SK-N-SH (cell line): ENCODE results near the gene ASAH2B. TPM values are rescaled to one million over a fixed set of nuclear protein-coding genes. Genes with fewer than 3 reads are reported as not detected.

Experiments used
- CTCF ChIA-PET: fragments of 300-600, 350-600 bp; formaldehyde crosslinking; extraction: SDS; loops from one replicate; lab custom pipeline; 2021; lab: Yijun Ruan, JAX
- POLR2A ChIA-PET: fragments of 350-600 bp; sonication (Branson Sonifier 250); formaldehyde crosslinking; extraction: SDS; loops from one replicate; lab custom pipeline; 2020; ENCODE audit warnings: antibody characterized with exemption, inconsistent platforms; lab: Yijun Ruan, JAX
- DNase-seq: peaks from one replicate; pipeline ENCODE4 v3.0.0; 2012
- H2AFZ ChIP-seq: fragments of 200-600 bp; sonication (generic); 2 replicates; pipeline ENCODE4 v1.8.1; 2016; ENCODE audit warnings: antibody characterized with exemption, mild to moderate bottlenecking, low read depth
- H3F3A ChIP-seq: fragments of 200-600 bp; sonication (generic); replicated peaks from 2 replicates; pipeline ENCODE3; 2016; ENCODE audit warnings: antibody characterized with exemption, mild to moderate bottlenecking; ENCODE audit not compliant: insufficient read depth
- H3K27ac ChIP-seq, 2 experiments: fragments of 200-500 bp in 1 of 2; fragments of 200-600 bp in 1 of 2; sonication (Bioruptor generic) in 1 of 2; sonication (generic), shearing (Covaris generic) in 1 of 2; 2 replicates each; pipeline versions ENCODE4 v1.5.1 to v1.6.1; 2014 to 2016; ENCODE audit warnings: low read depth in 2 of 2, inconsistent platforms in 1 of 2, low read length in 1 of 2, mild to moderate bottlenecking in 1 of 2, mixed read lengths in 1 of 2
- H3K27me3 ChIP-seq: fragments of 200-600 bp; sonication (generic), shearing (Covaris generic); 2 replicates; pipeline ENCODE4 v1.6.1; 2016; ENCODE audit warnings: mixed run types; ENCODE audit not compliant: insufficient read depth
- H3K36me3 ChIP-seq, 2 experiments: fragments of 200-500 bp in 1 of 2; fragments of 200-600 bp in 1 of 2; sonication (Bioruptor generic) in 1 of 2; sonication (generic) in 1 of 2; replicated peaks in 1 of 2; 2 replicates each; pipeline versions ENCODE3 to v1.5.1; 2014 to 2016; ENCODE audit warnings: low read length in 1 of 2, mild to moderate bottlenecking in 1 of 2; ENCODE audit not compliant: insufficient read depth in 2 of 2, control insufficient read depth in 1 of 2
- H3K4me1 ChIP-seq, 2 experiments: fragments of 200-500 bp in 1 of 2; fragments of 200-600 bp in 1 of 2; sonication (Bioruptor generic) in 1 of 2; sonication (generic), shearing (Covaris generic) in 1 of 2; 2 replicates each; pipeline versions ENCODE4 v1.5.1 to v1.6.1; 2014 to 2016; ENCODE audit warnings: low read depth in 1 of 2, low read length in 1 of 2, mixed run types in 1 of 2; ENCODE audit not compliant: insufficient read depth in 2 of 2, control insufficient read depth in 1 of 2
- H3K4me2 ChIP-seq: fragments of 200-600 bp; sonication (generic), shearing (Covaris generic); 2 replicates; pipeline ENCODE4 v1.6.1; 2017; ENCODE audit warnings: mixed run types
- H3K4me3 ChIP-seq, 2 experiments: fragments of 200-500 bp in 1 of 2; fragments of 200-600 bp in 1 of 2; sonication (Bioruptor generic) in 1 of 2; sonication (generic), shearing (Covaris generic) in 1 of 2; 2 replicates each; pipeline versions ENCODE4 v1.5.1 to v1.8.1; 2014 to 2016; ENCODE audit warnings: low read depth in 2 of 2, inconsistent platforms in 1 of 2, low read length in 1 of 2, mild to moderate bottlenecking in 1 of 2, mixed read lengths in 1 of 2, moderate library complexity in 1 of 2
- H3K79me2 ChIP-seq: fragments of 200-600 bp; sonication (generic); 2 replicates; pipeline ENCODE4 v1.8.1; 2017; ENCODE audit warnings: mild to moderate bottlenecking; ENCODE audit not compliant: insufficient read depth
- H3K9ac ChIP-seq: fragments of 200-600 bp; sonication (generic); 2 replicates; pipeline ENCODE4 v1.6.1; 2017; ENCODE audit warnings: mixed run types
- H3K9me2 ChIP-seq: fragments of 200-600 bp; sonication (generic); 2 replicates; pipeline ENCODE4 v1.6.1; 2017; ENCODE audit warnings: mixed run types
- H3K9me3 ChIP-seq: fragments of 200-600 bp; sonication (generic); 2 replicates; pipeline ENCODE4 v1.6.1; 2017; ENCODE audit warnings: mixed run types, mild to moderate bottlenecking, moderate library complexity
- H4K20me1 ChIP-seq: fragments of 200-600 bp; sonication (generic); 2 replicates; pipeline ENCODE4 v1.6.1; 2017; ENCODE audit warnings: mild to moderate bottlenecking, mixed run types; ENCODE audit not compliant: insufficient read depth
- CTCF ChIP-seq: fragments of 200-600 bp; sonication (generic); IDR thresholded peaks from 2 replicates; pipeline ENCODE4 v1.6.1; 2017; ENCODE audit warnings: antibody characterized with exemption, mild to moderate bottlenecking, moderate library complexity
- EP300 ChIP-seq, 2 experiments: IDR thresholded peaks; 2 replicates each; pipeline versions ENCODE4 v1.4.0 to v1.6.1; 2012; ENCODE audit warnings: borderline replicate concordance in 1 of 2, low read depth in 1 of 2, low read length in 1 of 2
- FOSL2 ChIP-seq: IDR thresholded peaks from 2 replicates; pipeline ENCODE4 v1.4.0; 2012; ENCODE audit warnings: low read depth, mild to moderate bottlenecking, moderate library complexity, borderline replicate concordance
- IRF3 ChIP-seq: fragments of 150-350 bp; IDR thresholded peaks from 2 replicates; pipeline ENCODE4 v1.6.1; 2016; ENCODE audit warnings: mild to moderate bottlenecking, low read depth, low read length
- MXI1 ChIP-seq: IDR thresholded peaks from 2 replicates; pipeline ENCODE4 v1.6.1; 2012; ENCODE audit warnings: mild to moderate bottlenecking, low read depth, low read length, improper control_type of control experiment
- NFIC ChIP-seq: IDR thresholded peaks from 2 replicates; pipeline ENCODE4 v1.4.0; 2012; ENCODE audit warnings: borderline replicate concordance
- POLR2AphosphoS5 ChIP-seq: IDR thresholded peaks from 2 replicates; pipeline ENCODE4 v1.6.1; 2012; ENCODE audit warnings: low read depth, low read length
- RAD21 ChIP-seq: IDR thresholded peaks from 2 replicates; pipeline ENCODE4 v1.6.1; 2012; ENCODE audit warnings: mild to moderate bottlenecking, low read length
- REST ChIP-seq: IDR thresholded peaks from 2 replicates; pipeline ENCODE4 v1.6.1; 2012; ENCODE audit warnings: mild to moderate bottlenecking, low read depth, low read length, moderate library complexity
- RXRA ChIP-seq: IDR thresholded peaks from 2 replicates; pipeline ENCODE4 v1.4.0; 2012; ENCODE audit warnings: low read depth, mild to moderate bottlenecking, borderline replicate concordance
- SIN3A ChIP-seq: IDR thresholded peaks from 2 replicates; pipeline ENCODE4 v1.6.1; 2012; ENCODE audit warnings: low read depth, mild to moderate bottlenecking, low read length, moderate library complexity, borderline replicate concordance
- SMC3 ChIP-seq: IDR thresholded peaks from 2 replicates; pipeline ENCODE4 v1.6.1; 2012; ENCODE audit warnings: low read depth, low read length, improper control_type of control experiment
- USF1 ChIP-seq: IDR thresholded peaks from 2 replicates; pipeline ENCODE4 v1.4.0; 2012; ENCODE audit warnings: low read depth, borderline replicate concordance
- ZBTB33 ChIP-seq: IDR thresholded peaks from 2 replicates; pipeline ENCODE4 v1.4.0; 2012; ENCODE audit warnings: low read depth, borderline replicate concordance
- WGBS: methylation state at CpG from one replicate; pipeline ENCODE4 v1.1.6; 2017; ENCODE audit warnings: low lambda C conversion rate; 5-methylcytosine and 5-hydroxymethylcytosine counted together
- polyA plus RNA-seq, 3 experiments: library from polyadenylated mRNA; depleted of rRNA; stranded (reverse); fragments of >200 nt; gene quantifications; 2 replicates each; pipeline ENCODE4 v1.2.3, GENCODE V29; 2012

ASAH2B gene
- polyA plus RNA-seq, 1 of the 3 experiments (the other 2 are of a cell fraction): 5.5 TPM

- Histone ChIP-seq H3K36me3 (no peaks in the 10 kb centered on the region), H3K79me2 (no peaks in the 10 kb centered on the region), H3K27ac (no peak overlapping the region), H3K4me3 (no peak overlapping the region; a peak in 1 of 4 replicates), H4K20me1 (no peaks in the 10 kb centered on the region), H3K9me2 (no peaks in the 10 kb centered on the region), H3K4me2 (no peak overlapping the region), H2AFZ (no peak overlapping the region), H3K27me3 (no peaks in the 10 kb centered on the region; the same call in 1 of the 2 replicates), H3K9ac (no peak overlapping the region), H3F3A (no peaks in the 10 kb centered on the region), H3K4me1 (no peaks in the 10 kb centered on the region; a peak in 1 of 4 replicates), H3K9me3 (no peaks in the 10 kb centered on the region)
- CTCF ChIA-PET: interaction anchor here (0.7 to 2.5 kb wide), 9 partner anchors 9 to 1427 kb away, joined by 3 to 11 read pairs (median 3); no protein-coding TSS in a partner anchor
- peak; percentile 85 for TF ChIP-seq RAD21
- no peak for TF ChIP-seq USF1
- no peak for TF ChIP-seq FOSL2
- TF ChIP-seq SMC3: peak; percentile 60
- TF ChIP-seq NFIC: no peak
- TF ChIP-seq CTCF: peak; percentile 67
- WGBS: 4% methylated on average over 1 of the region's 1 CpG
- peak; percentile 24 for DNase-seq
- POLR2A ChIA-PET: no interaction called here
These were observed 49.5 kb downstream of the ASAH2B start for GRCh38 chr10:50788951-50789945.

- H3K27ac ChIP-seq: no peak overlapping the region
- no peaks in the 10 kb centered on the region for H3K36me3 ChIP-seq
- no peaks in the 10 kb centered on the region for H4K20me1 ChIP-seq
- ChIA-PET POLR2A (no interaction called here), CTCF (no interaction called here)
- no peaks in the 10 kb centered on the region for H3K4me1 ChIP-seq
- no peaks in the 10 kb centered on the region for H3K79me2 ChIP-seq
- no peak overlapping the region for H3K9ac ChIP-seq
- H3K9me2 ChIP-seq: no peaks in the 10 kb centered on the region
- H3F3A ChIP-seq: no peaks in the 10 kb centered on the region
- H3K4me3 ChIP-seq: no peak overlapping the region
- H3K9me3 ChIP-seq: no peaks in the 10 kb centered on the region
- no peaks in the 10 kb centered on the region for H3K27me3 ChIP-seq
- DNase-seq: no peak
- H2AFZ ChIP-seq: no peak overlapping the region
- no peak overlapping the region for H3K4me2 ChIP-seq
- TF ChIP-seq POLR2AphosphoS5: no peak
- no peak for TF ChIP-seq SIN3A
- no peak for TF ChIP-seq MXI1
- no peak for TF ChIP-seq REST
- no peak for TF ChIP-seq IRF3
- TF ChIP-seq EP300 (IDR thresholded peaks at IDR 0.05; ENCODE audit: borderline replicate concordance in 1 of 2, low read depth in 1 of 2, low read length in 1 of 2): no peak
- no peak for TF ChIP-seq RXRA
- no peak for TF ChIP-seq ZBTB33
- no peak for TF ChIP-seq NFIC
These were observed 54.8 kb downstream of the ASAH2B start for GRCh38 chr10:50794490-50794889.
